K562 (cell line): ENCODE results near the gene RACGAP1. TPM values are rescaled to one million over a fixed set of nuclear protein-coding genes. Genes with fewer than 3 reads are reported as not detected.

Experiments
- COPS2 ChIP-seq: fragments of 450-650 bp; conservative IDR thresholded peaks from 2 replicates; pipeline ENCODE4 v1.6.1; 2016; ENCODE audit warnings: mild to moderate bottlenecking, moderate library complexity
- GATAD2A ChIP-seq: fragments of 450-650 bp; IDR thresholded peaks from 2 replicates; pipeline ENCODE4 v1.6.1; 2017
- HDAC6 ChIP-seq: IDR thresholded peaks from 2 replicates; pipeline ENCODE4 v1.6.1; 2012; ENCODE audit warnings: low read depth, mild to moderate bottlenecking, control low read depth, inconsistent platforms, low read length, moderate library complexity
- KDM2B ChIP-seq: fragments of 250-450 bp; sonication (Bioruptor Pico); IDR thresholded peaks from 2 replicates; pipeline ENCODE4 v1.8.0; 2021; ENCODE audit warnings: mild to moderate bottlenecking, moderate library complexity
- MTA3 ChIP-seq: fragments of 450-650 bp; formaldehyde crosslinking; IDR thresholded peaks from 2 replicates; pipeline ENCODE4 v1.6.1; 2017; ENCODE audit warnings: mild to moderate bottlenecking, borderline replicate concordance
- PATZ1 ChIP-seq: fragments of 250-450 bp; sonication (Bioruptor Pico); IDR thresholded peaks from 2 replicates; pipeline ENCODE4 v1.5.0; 2020; ENCODE audit warnings: mild to moderate bottlenecking, borderline replicate concordance
- PHB2 ChIP-seq: fragments of 450-650 bp; IDR thresholded peaks from 2 replicates; pipeline ENCODE4 v1.6.1; 2017; ENCODE audit warnings: low read depth
- POLR2G ChIP-seq: fragments of 200-400 bp; formaldehyde crosslinking; IDR thresholded peaks from 2 replicates; pipeline ENCODE4 v1.6.1; 2017; ENCODE audit warnings: low read depth, mild to moderate bottlenecking, antibody characterized with exemption, low read length, moderate library complexity
- RBM25 ChIP-seq: fragments of 200-400 bp; formaldehyde crosslinking; IDR thresholded peaks from 2 replicates; pipeline ENCODE4 v1.6.1; 2018; ENCODE audit warnings: low read length, low read depth, moderate library complexity; ENCODE audit not compliant: severe bottlenecking
- RCOR1 ChIP-seq, 2 experiments: IDR thresholded peaks; 2 replicates each; pipeline ENCODE4 v1.6.1; 2012; ENCODE audit warnings: low read depth in 2 of 2, low read length in 2 of 2, borderline replicate concordance in 1 of 2, improper control_type of control experiment in 1 of 2
- RFX7 ChIP-seq: fragments of 250-450 bp; sonication (Bioruptor Pico); IDR thresholded peaks from 2 replicates; pipeline ENCODE4 v1.5.1; 2021; ENCODE audit warnings: mild to moderate bottlenecking
- SMARCB1 ChIP-seq: IDR thresholded peaks from 2 replicates; pipeline ENCODE4 v1.6.1; 2011; ENCODE audit warnings: improper control_type of control experiment, low read depth; ENCODE audit not compliant: insufficient read length
- SNIP1 ChIP-seq: fragments of 450-650 bp; IDR thresholded peaks from 2 replicates; pipeline ENCODE4 v1.7.1; 2017; ENCODE audit warnings: low read depth, mild to moderate bottlenecking
- SRSF7 ChIP-seq: fragments of 200-400 bp; formaldehyde crosslinking; optimal IDR thresholded peaks from 2 replicates; pipeline ENCODE3; 2017; ENCODE audit warnings: mild to moderate bottlenecking, low read depth, low read length
- TBP ChIP-seq: optimal IDR thresholded peaks from 2 replicates; pipeline ENCODE3; 2011; ENCODE audit warnings: low read depth, low read length, improper control_type of control experiment
- ZFP30 ChIP-seq: fragments of 250-450 bp; sonication (Bioruptor Pico); IDR thresholded peaks from 2 replicates; pipeline ENCODE4 v1.8.0; 2022; ENCODE audit warnings: moderate library complexity, mild to moderate bottlenecking, inconsistent platforms, borderline replicate concordance
- ZNF23 ChIP-seq: fragments of 250-450 bp; sonication (Bioruptor Pico); IDR thresholded peaks from 2 replicates; pipeline ENCODE4 v1.4.0; 2020; ENCODE audit warnings: mild to moderate bottlenecking
- ZNF551 ChIP-seq: fragments of 250-450 bp; sonication (Bioruptor Pico); IDR thresholded peaks from 2 replicates; pipeline ENCODE4 v1.5.0; 2021; ENCODE audit warnings: mild to moderate bottlenecking, moderate library complexity
- ZNF592 ChIP-seq: fragments of 450-650 bp; IDR thresholded peaks from 2 replicates; pipeline ENCODE4 v1.6.1; 2017; ENCODE audit warnings: antibody characterized with exemption, mild to moderate bottlenecking
- ZNF696 ChIP-seq: fragments of 250-450 bp; sonication (Bioruptor Pico); conservative IDR thresholded peaks from 2 replicates; pipeline ENCODE4 v1.4.0; 2020; ENCODE audit warnings: mild to moderate bottlenecking, moderate library complexity
- ZSCAN29 ChIP-seq: fragments of 450-650 bp; IDR thresholded peaks from 2 replicates; pipeline ENCODE4 v1.6.1; 2017
- polyA plus RNA-seq, 8 experiments: library from polyadenylated mRNA; depleted of rRNA in 4 of 8; stranded (reverse) in 5 of 8; unstranded in 3 of 8; fragments of >200 nt; fragmentation: Nextera tagmentation in 2 of 8; fragmentation: Illumina TruSeq in 1 of 8; extraction: Ambion mirVana in 2 of 8; extraction: Trizol in 1 of 8; gene quantifications; 2 replicates each; pipeline versions ENCODE4 v1.2.1 to v1.2.3, GENCODE V29; 2011 to 2014; ENCODE audit warnings: inconsistent platforms in 1 of 8, missing spikeins in 1 of 8
- total RNA-seq, 7 experiments: library from RNA; depleted of rRNA in 6 of 7; stranded (reverse); fragments of >200 nt in 6 of 7; fragmentation: Illumina TruSeq in 2 of 7; extraction: Trizol in 2 of 7; gene quantifications; 2 replicates each; pipeline versions ENCODE4 v1.2.1 to v1.2.3, GENCODE V29; 2011 to 2021; ENCODE audit warnings: low replicate concordance in 1 of 7
- TF ChIP-seq, protein P1 (sequence below): IDR thresholded peaks from 2 replicates; pipeline ENCODE4 v1.6.1; 2016; ENCODE audit warnings: missing genetic modification characterization, missing compliant biosample characterization

Gene RACGAP1
- total and polyA plus RNA-seq, 9 of the 15 experiments (the other 6 are each of a cell fraction or from before 2014, with no cell fraction given): 56.4 to 92.9 (median 71.8) TPM

DNA sequence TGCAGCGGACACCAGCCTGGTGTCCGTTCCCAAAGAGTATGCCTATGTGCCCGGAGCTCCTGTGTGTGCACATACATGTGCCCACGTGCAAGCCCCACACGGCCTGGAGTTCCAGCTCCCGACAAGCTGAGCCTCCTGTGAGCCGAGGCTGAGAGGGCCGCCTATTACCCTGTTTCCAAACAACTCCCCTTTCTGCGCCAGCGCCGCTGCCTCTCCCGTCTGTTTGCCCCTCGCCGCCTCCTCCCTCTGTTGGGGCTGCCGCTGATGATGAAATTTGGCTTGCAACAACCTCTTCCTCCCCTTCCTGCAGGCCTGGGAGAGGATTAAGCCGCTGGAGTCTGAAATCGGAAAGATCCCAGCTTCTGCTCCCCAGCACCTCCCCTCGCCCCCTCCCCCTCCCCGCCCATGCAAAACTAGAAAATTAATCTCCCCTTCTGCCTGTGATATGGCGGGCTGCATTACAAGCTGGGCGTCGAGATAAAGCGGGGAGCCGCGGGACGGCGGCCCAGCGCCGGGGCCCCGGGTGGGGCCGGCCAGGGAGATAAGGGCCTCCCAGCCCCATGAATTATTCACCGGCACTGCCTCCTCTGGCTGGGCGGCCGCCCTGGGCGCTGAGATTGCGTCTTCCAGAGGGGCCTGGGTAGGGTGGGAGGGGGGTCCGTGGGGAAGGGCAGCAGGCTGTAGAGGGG lies 25.3 kb upstream of the RACGAP1 start (continued):
- TF ChIP-seq ZNF592: no peak
- TF ChIP-seq PATZ1 (CRISPR knock-in tag): no peak
- TF ChIP-seq GATAD2A: no peak
- no peak for TF ChIP-seq ZNF23 (CRISPR knock-in tag)
- TF ChIP-seq COPS2: no peak
- TF ChIP-seq RBM25: no peak
- TF ChIP-seq RFX7 (CRISPR knock-in tag): no peak
- TF ChIP-seq SRSF7: no peak
- TF ChIP-seq SMARCB1: no peak
- peak; percentile 86 for TF ChIP-seq PHB2
- TF ChIP-seq, protein P1, sequence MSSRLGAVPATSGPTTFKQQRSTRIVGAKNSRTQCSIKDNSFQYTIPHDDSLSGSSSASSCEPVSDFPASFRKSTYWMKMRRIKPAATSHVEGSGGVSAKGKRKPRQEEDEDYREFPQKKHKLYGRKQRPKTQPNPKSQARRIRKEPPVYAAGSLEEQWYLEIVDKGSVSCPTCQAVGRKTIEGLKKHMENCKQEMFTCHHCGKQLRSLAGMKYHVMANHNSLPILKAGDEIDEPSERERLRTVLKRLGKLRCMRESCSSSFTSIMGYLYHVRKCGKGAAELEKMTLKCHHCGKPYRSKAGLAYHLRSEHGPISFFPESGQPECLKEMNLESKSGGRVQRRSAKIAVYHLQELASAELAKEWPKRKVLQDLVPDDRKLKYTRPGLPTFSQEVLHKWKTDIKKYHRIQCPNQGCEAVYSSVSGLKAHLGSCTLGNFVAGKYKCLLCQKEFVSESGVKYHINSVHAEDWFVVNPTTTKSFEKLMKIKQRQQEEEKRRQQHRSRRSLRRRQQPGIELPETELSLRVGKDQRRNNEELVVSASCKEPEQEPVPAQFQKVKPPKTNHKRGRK (tag): no peak
- peak; percentile 58; the same call in 1 of the 2 replicates for TF ChIP-seq MTA3
- peak; percentile 76 for TF ChIP-seq POLR2G
- TF ChIP-seq ZNF696 (CRISPR knock-in tag): no peak
- TF ChIP-seq KDM2B (CRISPR knock-in tag): no peak
- no peak for TF ChIP-seq SNIP1
- TF ChIP-seq TBP: peak; percentile 34
- no peak for TF ChIP-seq ZNF551 (CRISPR knock-in tag)
- no peak for TF ChIP-seq ZSCAN29
- TF ChIP-seq ZFP30 (CRISPR knock-in tag): no peak
- TF ChIP-seq HDAC6: no peak
- peak; percentile 96 to 99 for TF ChIP-seq RCOR1 (IDR thresholded peaks at IDR 0.05; ENCODE audit: borderline replicate concordance in 1 of 2, low read depth in 2 of 2, low read length in 2 of 2)
